Esophagus squamous epithelium (tissue), 5 donors: Measurements from ENCODE around the gene BMPER. TPM values are rescaled to one million over a fixed set of nuclear protein-coding genes. Genes with fewer than 3 reads are reported as not detected.

Experiments
- DNase-seq: peaks from one replicate; lab custom pipeline; 2025; lab: John Stamatoyannopoulos, UW
- H3K27ac ChIP-seq, 4 donors: fragments of 200-600 bp; sonication (generic); one replicate each; pipeline ENCODE4 v1.5.1; 2016 to 2019; ENCODE audit warnings: mild to moderate bottlenecking in 1 of 4
- H3K27me3 ChIP-seq, 4 donors: fragments of 200-600 bp; sonication (generic); 1 replicate in 3 of 4; 2 replicates in 1 of 4; pipeline versions ENCODE4 v1.5.1 to v1.6.0; 2017 to 2021; ENCODE audit warnings: antibody characterized with exemption in 1 of 4
- H3K36me3 ChIP-seq, 3 donors: fragments of 200-600 bp; sonication (generic); one replicate each; pipeline ENCODE4 v1.5.1; 2016 to 2019
- H3K4me1 ChIP-seq, 3 donors: fragments of 200-600 bp; sonication (generic); one replicate each; pipeline ENCODE4 v1.5.1; 2017 to 2019
- H3K4me3 ChIP-seq, 4 donors: fragments of 200-600 bp; sonication (generic); 1 replicate in 3 of 4; 2 replicates in 1 of 4; pipeline ENCODE4 v1.5.1; 2016 to 2019; ENCODE audit warnings: mild to moderate bottlenecking in 2 of 4, moderate library complexity in 1 of 4
- H3K9me3 ChIP-seq, 3 donors: fragments of 200-600 bp; sonication (generic); one replicate each; pipeline ENCODE4 v1.5.1; 2016 to 2019
- CTCF ChIP-seq, 6 experiments: fragments of 450-650 bp in 4 of 6; fragments of 200-600 bp in 2 of 6; sonication (generic) in 2 of 6; IDR thresholded peaks; one replicate each; pipeline ENCODE4 v1.5.1; 2016 to 2019; ENCODE audit warnings: antibody characterized with exemption in 6 of 6, mild to moderate bottlenecking in 4 of 6, moderate library complexity in 4 of 6
- POLR2A ChIP-seq, 4 donors: fragments of 450-650 bp; IDR thresholded peaks; one replicate each; pipeline ENCODE4 v1.6.1; 2017; ENCODE audit warnings: antibody characterized with exemption in 4 of 4, mild to moderate bottlenecking in 4 of 4, moderate library complexity in 3 of 4
- WGBS, 2 donors: methylation state at CpG; one replicate each; pipeline ENCODE4 v1.1.5; 2018; 5-methylcytosine and 5-hydroxymethylcytosine counted together
- intact Hi-C: fragments of 100-400 bp; cut with DNase I; formaldehyde crosslinking; loops from one replicate; pipeline ENCODE4 v1.15.0; 2022
- total RNA-seq, 4 donors: library from RNA; depleted of rRNA; stranded (reverse); fragments of >200 nt; gene quantifications; one replicate each; pipeline ENCODE4 v1.1.0, GENCODE V29; 2016
- donor health status: DM: yes; HTN: yes; CAD: no.

BMPER gene
- total RNA-seq, 4 donors from 2014 or later, result 0.11 to 0.76 (median 0.34) TPM

- DNase-seq, result no peak
- Histone ChIP-seq H3K27ac (no peak overlapping the region), H3K4me3 (no peak overlapping the region), H3K4me1 (no peaks in the 10 kb centered on the region), H3K36me3 (no peaks in the 10 kb centered on the region), H3K9me3 (no peaks in the 10 kb centered on the region), H3K27me3 (no peaks in the 10 kb centered on the region)
- no peak for TF ChIP-seq CTCF (IDR thresholded peaks at IDR 0.05)
- TF ChIP-seq POLR2A (IDR thresholded peaks at IDR 0.05), result no peak
- intact Hi-C loops, result no loop called here
- 83 to 85% methylated on average over 4 of the region's 4 CpGs for WGBS, 2 donors
Observed at GRCh38 chr7:34043461-34044305, 138.3 kb downstream of the BMPER start.

DNA sequence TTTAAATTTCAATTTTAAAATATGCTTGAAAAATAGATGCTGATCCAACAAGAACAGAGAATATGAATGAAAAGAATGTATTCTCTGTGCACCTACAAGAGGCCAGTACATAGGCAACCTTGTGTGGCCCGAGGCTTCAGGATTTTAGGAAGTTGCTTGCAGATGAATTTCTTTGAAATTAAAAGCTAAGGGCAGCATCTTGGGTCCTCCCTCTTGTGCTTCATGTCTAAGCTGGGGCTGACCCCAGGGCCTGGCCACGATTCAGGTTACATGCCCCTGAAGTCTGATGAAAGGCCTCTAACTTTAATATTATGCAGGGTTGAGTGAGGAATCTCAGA is 138.9 kb downstream of the BMPER start:
- intact Hi-C loops, result no loop called here
- Histone ChIP-seq H3K27ac (no peak overlapping the region), H3K9me3 (no peaks in the 10 kb centered on the region), H3K4me3 (no peak overlapping the region), H3K4me1 (no peaks in the 10 kb centered on the region), H3K27me3 (no peaks in the 10 kb centered on the region), H3K36me3 (no peaks in the 10 kb centered on the region)
- WGBS, 2 donors, result 65 to 86% methylated on average over 2 of the region's 2 CpGs
- TF ChIP-seq CTCF (IDR thresholded peaks at IDR 0.05) (no peak), POLR2A (IDR thresholded peaks at IDR 0.05) (no peak)
- no peak for DNase-seq

- no peak for DNase-seq
- intact Hi-C loops, result no loop called here
- no peak for TF ChIP-seq POLR2A (IDR thresholded peaks at IDR 0.05)
- TF ChIP-seq CTCF (IDR thresholded peaks at IDR 0.05), result no peak
- Histone ChIP-seq H3K27me3 (no peaks in the 10 kb centered on the region), H3K27ac (no peak overlapping the region), H3K4me1 (no peaks in the 10 kb centered on the region), H3K4me3 (no peak overlapping the region), H3K36me3 (no peaks in the 10 kb centered on the region), H3K9me3 (no peaks in the 10 kb centered on the region)
- WGBS, 2 donors, result 81 to 82% methylated on average over 7 of the region's 7 CpGs
Observed at GRCh38 chr7:34044734-34045353, 139.5 kb downstream of the BMPER start.

DNA sequence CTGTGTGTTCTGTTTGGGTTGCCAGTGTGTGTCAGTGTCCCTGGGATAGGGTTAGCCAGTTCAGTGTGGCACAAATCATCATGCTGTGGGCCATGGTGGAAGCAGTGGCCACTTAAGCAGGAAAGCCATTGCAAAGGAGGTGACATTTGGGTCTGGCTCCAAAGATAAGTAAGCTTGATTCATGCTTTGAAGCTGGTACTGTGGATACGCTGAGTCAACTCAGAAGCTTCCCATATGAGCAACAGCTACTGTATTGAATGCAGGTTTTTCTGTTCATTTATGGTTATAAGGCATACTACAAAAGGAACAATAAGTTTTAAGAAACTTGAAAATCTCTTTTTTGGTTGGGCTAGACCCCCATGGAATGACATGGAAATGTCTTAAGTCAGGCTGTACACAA is 143.1 kb downstream of the BMPER start:
- Histone ChIP-seq H3K36me3 (no peaks in the 10 kb centered on the region), H3K27ac (no peak overlapping the region), H3K4me1 (no peaks in the 10 kb centered on the region), H3K27me3 (no peaks in the 10 kb centered on the region), H3K9me3 (no peaks in the 10 kb centered on the region), H3K4me3 (no peak overlapping the region)
- DNase-seq, result no peak
- intact Hi-C loops, result no loop called here
- WGBS, 2 donors, result 89 to 93% methylated on average over 1 of the region's 1 CpG
- TF ChIP-seq POLR2A (IDR thresholded peaks at IDR 0.05) (no peak), CTCF (IDR thresholded peaks at IDR 0.05) (no peak)

DNA sequence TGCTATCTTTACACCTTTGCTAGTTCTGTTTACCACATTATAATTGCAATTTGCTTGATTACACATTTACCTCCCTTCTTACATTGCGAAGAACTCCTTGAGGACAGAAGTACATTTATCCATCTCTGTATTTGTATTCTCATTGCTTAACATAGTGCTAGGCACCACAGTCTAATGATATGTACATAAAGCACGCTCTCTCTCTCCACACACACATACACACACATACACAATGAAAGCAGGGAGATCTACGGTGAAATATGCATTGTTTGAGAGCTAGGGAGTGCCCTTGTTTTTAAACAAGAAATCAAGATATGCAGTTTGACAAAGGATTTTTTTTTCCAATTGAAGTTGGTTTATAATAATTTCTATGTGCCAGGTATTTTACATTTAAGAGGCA is 148.7 kb downstream of the BMPER start:
- Histone ChIP-seq H3K27ac (no peak overlapping the region), H3K36me3 (no peaks in the 10 kb centered on the region), H3K27me3 (no peaks in the 10 kb centered on the region), H3K9me3 (no peaks in the 10 kb centered on the region), H3K4me1 (peaks cover 0 to 2% (median 0%) of the 10 kb centered on the region in 3 donors), H3K4me3 (no peak overlapping the region)
- intact Hi-C loops, result no loop called here
- DNase-seq, result no peak
- WGBS, 2 donors, result 64 to 82% methylated on average over 3 of the region's 3 CpGs
- TF ChIP-seq CTCF (IDR thresholded peaks at IDR 0.05) (no peak), POLR2A (IDR thresholded peaks at IDR 0.05) (no peak)
